Epithelial cell of prostate (primary cell): Measurements from ENCODE around the gene EXOC5.
"Not testable (repeated sequence)": the region's sequence is repeated elsewhere in the genome, so short reads cannot be mapped to it uniquely, and the experiment has no call there.

Experiments
- DNase-seq: peaks from one replicate; pipeline ENCODE4 v3.0.0-alpha.2; 2011; ENCODE audit warnings: low read depth, low spot score
- H3K27ac ChIP-seq: fragments of 450-650 bp; 2 replicates; pipeline ENCODE4 v1.5.1; 2017; ENCODE audit warnings: mild to moderate bottlenecking

EXOC5 gene

DNA sequence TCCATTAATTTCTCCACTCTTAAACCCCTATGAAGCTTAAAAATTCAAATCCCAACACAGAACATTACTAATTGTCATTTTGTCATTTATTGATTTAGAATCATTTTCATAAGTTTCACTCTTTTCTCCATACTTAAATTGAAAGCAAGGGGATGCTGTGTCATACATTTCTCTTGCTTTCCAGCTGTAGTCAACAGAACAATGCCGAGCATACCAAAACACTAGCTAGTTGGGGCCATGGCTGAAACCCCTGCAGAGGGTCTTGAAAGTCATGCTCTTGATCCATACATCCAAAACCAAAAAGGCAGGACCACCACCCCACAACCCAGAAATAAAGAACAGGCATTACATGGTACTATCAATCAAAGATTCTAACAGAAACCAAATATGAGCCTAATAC is 9.0 kb downstream of the EXOC5 start:
- no peak for DNase-seq
- H3K27ac ChIP-seq, result no peak overlapping the region

DNA sequence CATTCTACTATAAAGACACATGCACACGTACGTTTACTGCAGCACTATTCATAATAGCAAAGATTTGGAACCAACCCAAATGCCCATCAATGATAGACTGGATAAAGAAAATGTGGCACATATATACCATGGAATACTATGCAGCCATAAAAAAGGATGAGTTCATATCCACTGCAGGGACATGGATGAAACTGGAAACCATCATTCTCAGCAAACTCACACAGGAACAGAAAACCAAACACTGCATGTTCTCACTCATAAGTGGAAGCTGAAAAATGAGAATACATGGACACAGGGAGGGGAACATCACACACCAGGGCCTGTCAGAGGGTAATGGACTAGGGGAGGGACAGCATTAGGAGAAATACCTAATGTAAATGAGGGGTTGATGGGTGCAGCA is 10.5 kb downstream of the EXOC5 start:
- not testable (repeated sequence) for DNase-seq, H3K27ac ChIP-seq

DNA sequence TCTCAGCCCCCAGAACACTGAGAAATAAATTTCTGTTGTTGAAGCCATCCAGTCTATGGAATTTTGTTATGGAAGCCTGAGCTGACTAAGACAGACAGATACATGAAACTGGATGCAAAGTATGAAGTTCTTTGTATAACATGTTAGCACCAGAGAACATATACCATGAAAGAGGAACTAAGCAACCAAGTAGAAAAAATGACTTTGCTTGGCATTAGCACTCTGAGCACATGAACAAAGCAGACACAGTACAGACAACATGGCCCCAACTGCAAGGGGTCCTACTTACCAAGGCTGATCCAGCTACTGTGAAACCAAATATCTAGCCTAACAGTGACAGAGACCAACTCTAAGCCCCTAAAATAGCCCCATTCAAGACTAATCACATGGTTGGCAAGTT is 13.8 kb downstream of the EXOC5 start:
- DNase-seq, result no peak
- H3K27ac ChIP-seq, result no peak overlapping the region

GRCh38 chr14:57246933-57247657 is 21.6 kb downstream of the EXOC5 start:
- no peak for DNase-seq
- no peak overlapping the region for H3K27ac ChIP-seq

GRCh38 chr14:57245941-57246340 is 22.8 kb downstream of the EXOC5 start:
- DNase-seq, result no peak
- H3K27ac ChIP-seq, result no peak overlapping the region

DNA sequence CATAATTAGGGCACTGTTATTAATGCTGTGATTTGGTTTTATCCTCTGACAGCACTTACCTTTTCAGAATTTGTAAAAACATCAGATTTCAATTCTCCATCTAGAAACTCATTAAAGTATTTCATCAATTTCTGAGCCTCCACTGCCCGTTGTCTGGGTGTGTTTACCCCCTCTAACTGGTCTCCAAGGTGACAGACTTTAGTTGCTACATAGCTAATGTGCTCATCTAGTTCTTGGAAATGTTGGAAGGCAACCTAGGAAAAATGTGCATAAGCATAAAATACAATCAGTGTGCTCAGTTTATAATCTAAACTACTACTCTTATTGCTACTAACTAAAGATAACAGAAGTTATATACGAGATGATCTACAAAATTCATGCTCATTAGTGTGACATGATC is 24.6 kb downstream of the EXOC5 start:
- DNase-seq, result no peak

DNA sequence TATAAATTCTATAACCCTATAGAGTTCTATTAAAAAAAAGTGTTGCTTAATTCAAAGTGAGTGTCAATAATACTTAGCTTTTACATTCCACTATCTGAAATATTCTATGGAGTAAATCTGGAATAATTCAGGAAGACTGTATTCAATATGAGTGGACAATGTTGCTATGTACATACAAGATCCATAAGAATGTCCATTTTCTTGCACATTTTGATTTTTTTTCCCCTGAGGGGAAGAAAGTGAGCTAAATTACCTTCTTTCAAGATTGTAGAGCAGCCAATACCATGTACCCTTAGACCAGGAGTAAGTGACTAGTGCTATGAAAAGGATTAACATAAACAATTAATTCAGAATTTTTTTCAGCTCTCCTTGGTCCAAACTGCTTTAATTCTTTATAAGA is 25.4 kb downstream of the EXOC5 start:
- no peak for DNase-seq
- no peak overlapping the region for H3K27ac ChIP-seq

More for the DNA sequence above, 24.6 kb downstream of the EXOC5 start:
- H3K27ac ChIP-seq, result no peak overlapping the region

DNA sequence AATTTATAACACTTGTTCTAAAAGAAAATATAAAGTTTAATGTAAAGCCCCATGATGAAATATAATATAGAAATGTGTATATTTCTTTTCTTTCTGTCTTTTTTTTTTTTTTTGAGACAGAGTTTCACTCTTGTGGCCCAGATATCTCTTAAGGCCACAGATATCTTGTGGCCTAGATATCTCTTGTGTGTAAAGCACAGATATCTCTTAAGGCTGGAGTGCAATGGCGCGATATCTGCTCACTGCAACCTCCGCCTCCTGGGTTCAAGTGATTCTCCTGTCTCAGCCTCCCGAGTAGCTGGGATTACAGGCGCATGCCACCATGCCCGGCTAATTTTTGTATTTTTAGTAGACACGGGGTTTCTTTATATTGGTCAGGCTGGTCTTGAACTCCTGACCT is 28.6 kb downstream of the EXOC5 start:
- not testable (repeated sequence) for DNase-seq, H3K27ac ChIP-seq

GRCh38 chr14:57232006-57232405 is 36.7 kb downstream of the EXOC5 start:
- DNase-seq, result no peak
- H3K27ac ChIP-seq, result no peak overlapping the region

- not testable (repeated sequence) for H3K27ac ChIP-seq, DNase-seq
These were observed 40.4 kb downstream of the EXOC5 start for GRCh38 chr14:57228320-57228719.

DNA sequence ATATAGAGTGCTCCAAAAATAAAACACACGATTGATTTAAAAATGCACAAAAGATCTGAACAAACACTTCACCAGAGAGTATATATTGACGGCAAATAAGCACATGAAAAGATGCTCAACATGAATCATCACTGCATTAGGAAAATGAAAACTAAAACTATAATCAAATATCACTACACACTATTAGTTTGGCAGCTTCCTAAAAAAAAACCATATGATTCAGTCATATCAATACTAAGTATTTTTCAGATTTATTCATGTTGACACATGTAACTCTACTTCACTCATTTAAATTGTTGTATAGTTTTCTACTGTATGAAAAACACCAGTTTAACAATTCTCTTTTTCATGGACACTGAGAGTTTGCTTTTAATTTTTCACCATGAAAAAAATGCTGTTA is 41.6 kb downstream of the EXOC5 start:
- no peak for DNase-seq
- H3K27ac ChIP-seq, result no peak overlapping the region

GRCh38 chr14:57221931-57222330 is 46.8 kb downstream of the EXOC5 start:
- DNase-seq, result no peak
- H3K27ac ChIP-seq, result no peak overlapping the region

DNA sequence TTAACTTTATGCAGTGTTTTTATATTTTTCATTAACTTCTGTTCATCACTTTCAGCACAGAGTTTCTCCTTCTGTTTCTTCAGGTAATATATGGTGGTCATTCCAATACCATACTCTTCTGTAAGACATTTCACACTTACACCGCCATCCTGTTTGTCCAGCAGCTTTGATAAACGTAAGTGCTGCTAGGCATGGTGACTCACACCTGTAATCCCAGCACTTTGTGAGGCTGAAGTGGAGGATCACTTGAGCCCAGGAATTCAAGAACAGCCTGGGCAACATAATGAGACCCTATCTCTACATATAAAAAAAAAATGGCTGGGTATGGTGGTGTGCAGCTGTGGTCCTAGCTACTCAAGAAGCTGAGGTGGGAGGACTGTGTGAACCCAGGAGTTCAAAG is 55.8 kb downstream of the EXOC5 start:
- DNase-seq, result no peak

GRCh38 chr14:57209561-57209960 is 59.1 kb downstream of the EXOC5 start:
- peak overlapping the region; percentile 26 for H3K27ac ChIP-seq
- no peak for DNase-seq

More for the DNA sequence above, 55.8 kb downstream of the EXOC5 start:
- H3K27ac ChIP-seq, result no peak overlapping the region

- no peak overlapping the region for H3K27ac ChIP-seq
- no peak for DNase-seq
These were observed 62.8 kb downstream of the EXOC5 start for GRCh38 chr14:57205938-57206337.

GRCh38 chr14:57202672-57203071 is 66.0 kb downstream of the EXOC5 start:
- not testable (repeated sequence) for H3K27ac ChIP-seq, DNase-seq

GRCh38 chr14:57199921-57200320 is 68.8 kb downstream of the EXOC5 start:
- no peak overlapping the region for H3K27ac ChIP-seq
- no peak for DNase-seq

DNA sequence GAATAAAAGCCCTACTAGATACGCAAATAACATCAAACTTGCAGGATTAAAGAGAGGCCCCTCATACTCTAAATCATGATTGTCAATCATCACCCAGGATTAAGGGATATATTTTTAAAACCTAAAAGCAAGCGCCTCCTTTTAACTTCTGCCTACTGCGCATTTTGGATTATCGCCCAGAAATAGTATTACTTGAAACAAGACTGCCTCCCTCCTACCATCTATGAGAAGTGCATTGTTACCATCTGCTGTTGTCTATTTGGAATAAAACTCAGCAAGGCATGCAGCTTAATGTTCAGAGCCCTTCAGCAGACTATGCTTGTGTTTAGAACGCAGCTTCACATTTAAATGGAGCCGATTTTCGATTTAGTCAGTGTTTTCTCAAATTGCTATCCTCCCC is 79.6 kb downstream of the EXOC5 start:
- H3K27ac ChIP-seq, result no peak overlapping the region
- no peak for DNase-seq

- no peak for DNase-seq
- no peak overlapping the region for H3K27ac ChIP-seq
These were observed 85.8 kb downstream of the EXOC5 start for GRCh38 chr14:57182760-57183503.

DNA sequence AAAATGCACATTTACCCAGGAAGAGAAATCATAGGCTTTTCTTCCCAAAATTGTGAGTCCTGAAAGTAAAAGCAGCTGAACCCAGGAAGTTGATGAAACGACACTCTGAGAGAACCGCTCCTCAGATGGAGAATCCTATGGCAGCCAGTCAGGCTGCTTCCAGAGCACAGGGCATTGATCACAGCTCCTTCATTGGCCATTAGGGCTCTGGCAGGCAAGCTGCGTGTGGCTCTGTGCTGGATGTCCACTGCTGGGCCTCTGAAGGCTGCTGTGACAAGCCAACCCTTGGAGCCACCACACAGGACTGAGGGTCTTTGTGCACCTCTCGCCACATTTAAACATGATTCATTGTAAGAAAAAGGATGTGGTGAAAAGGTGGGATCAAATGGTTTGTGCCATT is 89.4 kb downstream of the EXOC5 start:
- H3K27ac ChIP-seq, result no peak overlapping the region

DNA sequence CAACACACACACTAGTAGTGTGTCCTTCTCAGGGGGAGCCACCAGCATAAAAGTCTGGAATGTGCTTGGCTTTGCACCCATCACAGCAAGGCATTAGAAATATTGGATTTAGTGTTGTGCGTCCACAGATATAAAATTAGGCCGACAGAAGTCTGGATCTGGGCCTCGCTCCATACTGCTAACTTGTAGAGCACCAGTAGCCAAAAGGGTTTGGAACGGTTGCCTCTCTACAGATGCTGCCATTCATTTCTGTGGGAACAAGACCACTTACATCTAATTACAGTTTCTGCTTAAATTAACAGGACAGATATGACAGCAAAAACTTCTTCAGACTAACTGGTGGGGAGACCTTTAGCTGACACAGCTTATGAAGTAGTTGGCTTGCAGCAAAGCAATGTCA is 94.2 kb downstream of the EXOC5 start:
- H3K27ac ChIP-seq, result no peak overlapping the region
- DNase-seq, result no peak

More for the DNA sequence above, 89.4 kb downstream of the EXOC5 start:
- DNase-seq, result no peak

DNA sequence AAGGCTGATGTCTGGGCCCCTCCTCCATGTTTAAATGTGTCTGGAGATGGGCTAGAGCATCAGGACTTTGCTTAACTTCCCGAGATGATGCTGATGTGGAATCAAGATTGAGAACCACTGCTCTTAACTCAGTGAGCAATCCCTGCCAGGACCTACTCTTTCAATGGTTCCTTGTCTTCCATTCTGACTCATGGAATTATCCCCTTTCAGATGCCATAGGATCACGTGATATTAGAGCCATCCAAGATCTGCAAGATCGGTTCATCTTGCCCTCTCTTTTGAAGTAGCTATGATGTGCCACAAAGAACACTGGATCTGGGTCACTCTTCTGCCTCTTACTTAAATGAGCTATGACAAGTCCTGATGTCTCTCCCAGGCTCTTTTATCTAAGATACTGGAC is 96.8 kb downstream of the EXOC5 start:
- no peak overlapping the region for H3K27ac ChIP-seq
- DNase-seq, result no peak
